ENCODE measurements around the gene PCSK5. TPM values are rescaled to one million over a fixed set of nuclear protein-coding genes. Genes with fewer than 3 reads are reported as not detected.

PCSK5 gene
- total and polyA plus RNA-seq, 8 donors: 0.99 to 10.3 (median 4.4) TPM

GRCh38 chr9:76027416-76027815 is 136.9 kb downstream of the PCSK5 start:
- ATAC-seq (no peak), FAIRE-seq (no peak), DNase-seq (no peak)
- H3K9me3 ChIP-seq: no peaks in the 10 kb centered on the region
- no peaks in the 10 kb centered on the region for H3K4me1 ChIP-seq
- no peaks in the 10 kb centered on the region for H3K27me3 ChIP-seq
- TF ChIP-seq CTCF (IDR thresholded peaks at IDR 0.05): no peak
- no peak overlapping the region for H3K4me3 ChIP-seq
- H3K36me3 ChIP-seq: no peaks in the 10 kb centered on the region
- 87 to 93% methylated on average over 5 of the region's 5 CpGs for WGBS, 2 donors
- intact Hi-C loops (cut with DNase I): no loop called here
- H3K27ac ChIP-seq: no peak overlapping the region

DNA sequence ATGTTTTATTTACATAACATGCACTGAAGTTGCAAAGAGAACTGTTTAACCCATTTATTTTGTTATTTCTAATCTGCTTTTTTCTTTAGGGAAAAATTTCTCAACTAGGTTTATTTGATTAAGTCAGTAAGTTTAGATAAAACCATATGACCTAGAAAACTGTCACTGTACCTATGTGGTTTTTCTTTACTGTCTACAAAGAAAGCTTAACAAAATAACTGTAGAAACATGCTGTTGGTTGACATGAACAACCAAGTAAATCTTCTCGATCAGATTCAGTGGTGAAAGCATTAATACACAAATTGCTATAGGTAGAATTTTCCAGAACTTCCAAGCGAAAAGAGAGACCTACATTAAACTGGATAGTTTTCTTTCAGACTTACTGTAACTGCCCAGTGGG is 137.4 kb downstream of the PCSK5 start:
- Histone ChIP-seq H3K9me3 (no peaks in the 10 kb centered on the region), H3K36me3 (no peaks in the 10 kb centered on the region), H3K4me3 (no peak overlapping the region), H3K4me1 (no peaks in the 10 kb centered on the region), H3K27ac (no peak overlapping the region), H3K27me3 (no peaks in the 10 kb centered on the region)
- TF ChIP-seq CTCF (IDR thresholded peaks at IDR 0.05): no peak
- no peak for DNase-seq
- FAIRE-seq: no peak
- ATAC-seq: no peak
- intact Hi-C loops (cut with DNase I): no loop called here
- 92 to 94% methylated on average over 2 of the region's 2 CpGs for WGBS, 2 donors

DNA sequence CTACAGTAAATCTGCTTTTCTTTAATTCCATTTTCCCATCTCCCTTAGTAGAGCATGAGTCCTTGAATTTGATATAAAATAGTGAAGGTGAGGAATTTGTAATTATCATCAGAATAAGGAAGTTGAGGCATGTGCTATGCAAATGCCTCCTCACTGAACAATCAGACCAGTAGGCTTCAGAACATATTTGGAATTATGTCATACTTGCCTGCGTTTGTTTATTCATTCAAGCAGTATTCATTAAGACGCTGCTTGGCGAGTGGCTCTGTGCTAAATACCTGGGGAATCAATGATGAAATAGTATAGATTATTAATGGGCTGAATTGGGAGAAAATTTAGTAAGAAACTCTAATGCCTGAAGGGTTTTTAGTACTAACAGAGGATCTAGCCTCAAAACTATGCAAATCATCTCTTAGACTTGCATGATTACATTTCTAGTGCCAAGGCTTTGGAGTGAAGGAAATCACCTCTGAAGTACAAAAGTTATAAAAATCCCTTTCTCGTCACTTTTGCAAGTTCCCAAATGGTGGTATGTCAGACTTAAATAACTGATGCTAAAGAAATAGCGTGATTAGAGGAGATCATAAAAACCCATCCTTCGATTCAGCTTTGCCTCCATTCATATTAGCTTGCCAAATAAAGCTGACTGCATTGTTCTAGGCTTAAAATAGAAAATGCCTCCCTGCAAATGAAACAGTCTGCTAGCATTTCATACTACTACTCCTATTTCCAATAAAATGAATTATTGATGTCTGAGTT is 141.7 kb downstream of the PCSK5 start:
- intact Hi-C loops (cut with DNase I): no loop called here
- 89 to 91% methylated on average over 6 of the region's 6 CpGs for WGBS, 2 donors
- Histone ChIP-seq H3K4me1 (no peaks in the 10 kb centered on the region), H3K9me3 (no peaks in the 10 kb centered on the region), H3K36me3 (no peaks in the 10 kb centered on the region), H3K4me3 (no peak overlapping the region), H3K27ac (no peak overlapping the region), H3K27me3 (no peaks in the 10 kb centered on the region)
- FAIRE-seq: no peak
- DNase-seq: no peak
- no peak for TF ChIP-seq CTCF (IDR thresholded peaks at IDR 0.05)
- no peak for ATAC-seq

- Histone ChIP-seq H3K9me3 (no peaks in the 10 kb centered on the region), H3K4me1 (no peaks in the 10 kb centered on the region), H3K27ac (no peak overlapping the region), H3K27me3 (no peaks in the 10 kb centered on the region), H3K4me3 (no peak overlapping the region), H3K36me3 (no peaks in the 10 kb centered on the region)
- DNase-seq (no peak), FAIRE-seq (no peak), ATAC-seq (no peak)
- 93 to 97% methylated on average over 6 of the region's 6 CpGs for WGBS, 2 donors
- intact Hi-C loops (cut with DNase I): no loop called here
- no peak for TF ChIP-seq CTCF (IDR thresholded peaks at IDR 0.05)
These were observed 142.4 kb downstream of the PCSK5 start for GRCh38 chr9:76032797-76033373.

DNA sequence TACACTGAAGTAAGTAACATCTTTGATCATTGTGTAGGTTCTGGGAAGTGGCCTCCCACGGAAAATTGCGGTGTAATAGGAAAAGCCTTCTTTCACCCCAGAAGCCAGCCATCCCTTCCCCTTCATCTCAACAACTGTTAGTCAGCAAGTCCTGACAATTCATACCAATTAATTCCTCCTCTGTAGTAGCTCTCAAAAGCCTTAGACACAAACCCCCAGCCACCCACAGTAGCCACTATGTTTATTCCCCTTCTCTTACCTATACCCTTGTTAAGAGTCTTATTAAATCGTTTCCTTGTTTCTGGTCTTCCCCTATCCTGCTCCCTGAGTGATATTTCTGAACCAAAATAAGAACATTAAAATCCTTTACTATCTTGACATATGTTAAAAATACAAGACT is 143.6 kb downstream of the PCSK5 start:
- H3K9me3 ChIP-seq: no peaks in the 10 kb centered on the region
- no peaks in the 10 kb centered on the region for H3K27me3 ChIP-seq
- FAIRE-seq (no peak), ATAC-seq (no peak), DNase-seq (no peak)
- no peak for TF ChIP-seq CTCF (IDR thresholded peaks at IDR 0.05)
- 89 to 97% methylated on average over 3 of the region's 3 CpGs for WGBS, 2 donors
- H3K4me3 ChIP-seq: no peak overlapping the region
- no peak overlapping the region for H3K27ac ChIP-seq
- no peaks in the 10 kb centered on the region for H3K4me1 ChIP-seq
- H3K36me3 ChIP-seq: no peaks in the 10 kb centered on the region
- intact Hi-C loops (cut with DNase I): no loop called here

All from pancreas (tissue), 10 donors.